ENCODE measurements around the gene CHCHD4.

DNA sequence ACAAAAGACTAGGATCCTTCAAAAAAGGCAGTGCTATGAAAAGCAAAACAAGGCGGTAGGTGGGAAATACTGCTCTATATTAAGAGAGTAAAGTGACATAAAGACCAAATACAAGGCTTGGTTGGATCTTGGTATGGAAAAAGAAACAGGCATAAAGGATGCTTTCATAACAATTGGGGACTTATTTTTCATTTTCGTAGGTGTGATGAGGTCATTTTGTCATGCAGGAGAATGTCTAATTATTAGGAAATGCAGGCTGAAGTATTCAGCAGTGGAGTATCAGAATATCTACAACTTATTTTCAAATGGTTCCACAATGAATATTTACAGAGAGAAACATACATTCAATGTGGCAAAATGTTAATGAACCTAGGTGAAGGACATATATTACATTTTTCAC, 44.8 kb upstream of the CHCHD4 start:
- TF ChIP-seq AKAP8 (CRISPR knock-in tag; IDR thresholded peaks at IDR 0.05) (no peak), POLR2AphosphoS5 (IDR thresholded peaks at IDR 0.05; ENCODE audit: low read depth, low read length) (no peak), HES4 (CRISPR knock-in tag; IDR thresholded peaks at IDR 0.05; ENCODE audit: borderline replicate concordance) (no peak), ATF2 (CRISPR knock-in tag; IDR thresholded peaks at IDR 0.05) (no peak), CEBPB (IDR thresholded peaks at IDR 0.05; ENCODE audit: borderline replicate concordance, low read depth, low read length) (no peak), HOXA7 (CRISPR knock-in tag; IDR thresholded peaks at IDR 0.05) (no peak), NCOR1 (IDR thresholded peaks at IDR 0.05; ENCODE audit: borderline replicate concordance, low read length) (no peak), ZNF24 (IDR thresholded peaks at IDR 0.05) (no peak), KAT2B (IDR thresholded peaks at IDR 0.05; ENCODE audit: borderline replicate concordance, low read depth, low read length) (no peak), ZNF724P (CRISPR knock-in tag; IDR thresholded peaks at IDR 0.05; ENCODE audit: borderline replicate concordance) (no peak)
- TF ChIP-seq, protein P1, sequence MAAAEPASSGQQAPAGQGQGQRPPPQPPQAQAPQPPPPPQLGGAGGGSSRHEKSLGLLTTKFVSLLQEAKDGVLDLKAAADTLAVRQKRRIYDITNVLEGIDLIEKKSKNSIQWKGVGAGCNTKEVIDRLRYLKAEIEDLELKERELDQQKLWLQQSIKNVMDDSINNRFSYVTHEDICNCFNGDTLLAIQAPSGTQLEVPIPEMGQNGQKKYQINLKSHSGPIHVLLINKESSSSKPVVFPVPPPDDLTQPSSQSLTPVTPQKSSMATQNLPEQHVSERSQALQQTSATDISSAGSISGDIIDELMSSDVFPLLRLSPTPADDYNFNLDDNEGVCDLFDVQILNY (CRISPR knock-in tag; conservative IDR thresholded peaks at IDR 0.05), result no peak
- TF ChIP-seq, protein P2, sequence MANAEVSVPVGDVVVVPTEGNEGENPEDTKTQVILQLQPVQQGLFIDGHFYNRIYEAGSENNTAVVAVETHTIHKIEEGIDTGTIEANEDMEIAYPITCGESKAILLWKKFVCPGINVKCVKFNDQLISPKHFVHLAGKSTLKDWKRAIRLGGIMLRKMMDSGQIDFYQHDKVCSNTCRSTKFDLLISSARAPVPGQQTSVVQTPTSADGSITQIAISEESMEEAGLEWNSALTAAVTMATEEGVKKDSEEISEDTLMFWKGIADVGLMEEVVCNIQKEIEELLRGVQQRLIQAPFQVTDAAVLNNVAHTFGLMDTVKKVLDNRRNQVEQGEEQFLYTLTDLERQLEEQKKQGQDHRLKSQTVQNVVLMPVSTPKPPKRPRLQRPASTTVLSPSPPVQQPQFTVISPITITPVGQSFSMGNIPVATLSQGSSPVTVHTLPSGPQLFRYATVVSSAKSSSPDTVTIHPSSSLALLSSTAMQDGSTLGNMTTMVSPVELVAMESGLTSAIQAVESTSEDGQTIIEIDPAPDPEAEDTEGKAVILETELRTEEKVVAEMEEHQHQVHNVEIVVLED (CRISPR knock-in tag; IDR thresholded peaks at IDR 0.05; ENCODE audit: borderline replicate concordance), result no peak
- TF ChIP-seq, protein P3, sequence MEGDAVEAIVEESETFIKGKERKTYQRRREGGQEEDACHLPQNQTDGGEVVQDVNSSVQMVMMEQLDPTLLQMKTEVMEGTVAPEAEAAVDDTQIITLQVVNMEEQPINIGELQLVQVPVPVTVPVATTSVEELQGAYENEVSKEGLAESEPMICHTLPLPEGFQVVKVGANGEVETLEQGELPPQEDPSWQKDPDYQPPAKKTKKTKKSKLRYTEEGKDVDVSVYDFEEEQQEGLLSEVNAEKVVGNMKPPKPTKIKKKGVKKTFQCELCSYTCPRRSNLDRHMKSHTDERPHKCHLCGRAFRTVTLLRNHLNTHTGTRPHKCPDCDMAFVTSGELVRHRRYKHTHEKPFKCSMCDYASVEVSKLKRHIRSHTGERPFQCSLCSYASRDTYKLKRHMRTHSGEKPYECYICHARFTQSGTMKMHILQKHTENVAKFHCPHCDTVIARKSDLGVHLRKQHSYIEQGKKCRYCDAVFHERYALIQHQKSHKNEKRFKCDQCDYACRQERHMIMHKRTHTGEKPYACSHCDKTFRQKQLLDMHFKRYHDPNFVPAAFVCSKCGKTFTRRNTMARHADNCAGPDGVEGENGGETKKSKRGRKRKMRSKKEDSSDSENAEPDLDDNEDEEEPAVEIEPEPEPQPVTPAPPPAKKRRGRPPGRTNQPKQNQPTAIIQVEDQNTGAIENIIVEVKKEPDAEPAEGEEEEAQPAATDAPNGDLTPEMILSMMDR (CRISPR knock-in tag; IDR thresholded peaks at IDR 0.05), result no peak
- TF ChIP-seq, protein P4, sequence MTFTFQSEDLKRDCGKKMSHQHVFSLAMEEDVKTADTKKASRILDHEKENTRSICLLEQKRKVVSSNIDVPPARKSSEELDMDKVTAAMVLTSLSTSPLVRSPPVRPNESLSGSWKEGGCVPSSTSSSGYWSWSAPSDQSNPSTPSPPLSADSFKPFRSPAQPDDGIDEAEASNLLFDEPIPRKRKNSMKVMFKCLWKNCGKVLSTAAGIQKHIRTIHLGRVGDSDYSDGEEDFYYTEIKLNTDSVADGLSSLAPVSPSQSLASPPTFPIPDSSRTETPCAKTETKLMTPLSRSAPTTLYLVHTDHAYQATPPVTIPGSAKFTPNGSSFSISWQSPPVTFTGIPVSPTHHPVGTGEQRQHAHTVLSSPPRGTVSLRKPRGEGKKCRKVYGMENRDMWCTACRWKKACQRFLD (CRISPR knock-in tag; IDR thresholded peaks at IDR 0.05; ENCODE audit: borderline replicate concordance), result no peak
